ENCODE measurements around the gene WASF3.

Gene WASF3

GRCh38 chr13:26557393-26558073 lies at the start of gene WASF3:
Gene WASF3 (plus strand): TSS chr13:26557683. CDS start chr13:26642271, 84,588 bp downstream.
- Histone ChIP-seq H3K4me3 (peak within 1 kb of the TSS; percentile 46), H3K4me1 (peaks cover 8% of the 10 kb centered on the region), H3K9me3 (no peaks in the 10 kb centered on the region), H3K27me3 (ENCODE audit: low read depth) (peaks cover 7% of the 10 kb centered on the region), H3K36me3 (replicated peaks) (no peaks in the 10 kb centered on the region)
- in situ Hi-C loops (cut with MboI; ENCODE audit: low sequenced_read_pairs), result no loop called here
- DNase-seq (ENCODE audit: low spot score in 2 of 2), result peak; percentile 91 to 97

- no peak for DNase-seq (ENCODE audit: low spot score in 2 of 2)
- in situ Hi-C loops (cut with MboI; ENCODE audit: low sequenced_read_pairs), result no loop called here
- Histone ChIP-seq H3K4me3 (no peak overlapping the region), H3K27me3 (ENCODE audit: low read depth) (no peaks in the 10 kb centered on the region), H3K36me3 (replicated peaks) (no peaks in the 10 kb centered on the region), H3K9me3 (peaks cover 2% of the 10 kb centered on the region; the same call in 1 of the 2 replicates), H3K4me1 (no peaks in the 10 kb centered on the region)
These were observed 48.6 kb upstream of the WASF3 start for GRCh38 chr13:26508885-26509284.

DNA sequence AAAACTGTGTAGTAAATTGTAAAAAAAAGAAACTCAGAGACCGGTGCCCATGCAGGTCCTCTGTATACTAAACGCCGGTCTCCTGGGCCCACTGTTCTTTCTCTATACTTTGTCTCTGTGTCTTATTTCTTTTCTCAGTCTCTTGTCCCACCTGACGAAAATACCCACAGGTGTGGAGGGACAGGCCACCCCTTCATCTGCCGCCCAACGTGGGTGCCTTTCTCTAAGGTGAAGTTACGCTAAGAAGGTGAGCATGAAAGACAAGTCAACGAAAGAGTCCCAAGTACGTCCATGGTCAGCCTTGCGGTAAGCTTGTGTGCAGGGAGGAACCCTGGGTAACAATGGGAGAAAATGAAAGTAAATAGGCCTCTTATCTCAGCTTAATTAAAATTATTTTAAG lies 48.0 kb upstream of the WASF3 start:
- Histone ChIP-seq H3K4me3 (no peak overlapping the region), H3K4me1 (no peaks in the 10 kb centered on the region), H3K27me3 (ENCODE audit: low read depth) (no peaks in the 10 kb centered on the region), H3K36me3 (replicated peaks) (no peaks in the 10 kb centered on the region), H3K9me3 (peaks cover 2% of the 10 kb centered on the region; the same call in 1 of the 2 replicates)
- in situ Hi-C loops (cut with MboI; ENCODE audit: low sequenced_read_pairs), result no loop called here
- no peak for DNase-seq (ENCODE audit: low spot score in 2 of 2)

DNA sequence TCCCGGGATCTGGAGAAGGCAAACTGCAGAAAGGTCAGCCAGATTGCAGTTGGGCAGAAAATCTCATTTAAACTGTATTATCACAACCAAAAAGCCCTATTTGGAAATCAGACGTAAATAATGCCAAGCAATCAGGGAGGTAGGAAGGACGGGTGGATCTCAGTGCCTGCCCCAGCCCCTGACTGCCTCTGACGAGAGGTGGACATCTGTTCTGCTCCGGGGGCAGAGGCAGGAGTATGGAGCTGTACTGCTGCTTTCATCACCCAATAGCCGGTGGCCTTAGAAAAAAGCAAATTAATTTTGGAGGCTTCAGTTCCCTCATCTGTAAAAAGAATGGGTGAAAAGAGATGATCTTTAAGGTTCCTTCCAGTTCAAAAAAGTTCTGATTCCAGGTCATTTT lies 43.6 kb upstream of the WASF3 start:
- Histone ChIP-seq H3K36me3 (replicated peaks) (no peaks in the 10 kb centered on the region), H3K27me3 (ENCODE audit: low read depth) (0 out of 2 replicates have a peak, but pooled peaks cover 2% of the 10 kb centered on the region), H3K4me1 (no peaks in the 10 kb centered on the region), H3K4me3 (no peak overlapping the region), H3K9me3 (no peaks in the 10 kb centered on the region)
- in situ Hi-C loops (cut with MboI; ENCODE audit: low sequenced_read_pairs), result no loop called here
- DNase-seq (ENCODE audit: low spot score in 2 of 2), result no peak

- no peaks in the 10 kb centered on the region for H3K4me1 ChIP-seq
- in situ Hi-C loops (cut with MboI; ENCODE audit: low sequenced_read_pairs), result no loop called here
- no peak for DNase-seq (ENCODE audit: low spot score in 2 of 2)
- no peak overlapping the region for H3K4me3 ChIP-seq
- no peaks in the 10 kb centered on the region for H3K9me3 ChIP-seq
- H3K36me3 ChIP-seq (replicated peaks), result no peaks in the 10 kb centered on the region
- H3K27me3 ChIP-seq (ENCODE audit: low read depth), result 0 out of 2 replicates have a peak, but pooled peaks cover 2% of the 10 kb centered on the region
These were observed 41.8 kb upstream of the WASF3 start for GRCh38 chr13:26515721-26516120.

GRCh38 chr13:26517936-26518335 lies 39.5 kb upstream of the WASF3 start:
- no peak for DNase-seq (ENCODE audit: low spot score in 2 of 2)
- Histone ChIP-seq H3K4me1 (no peaks in the 10 kb centered on the region), H3K36me3 (replicated peaks) (no peaks in the 10 kb centered on the region), H3K27me3 (ENCODE audit: low read depth) (0 out of 2 replicates have a peak, but pooled peaks cover 2% of the 10 kb centered on the region), H3K9me3 (no peaks in the 10 kb centered on the region), H3K4me3 (no peak overlapping the region)
- in situ Hi-C loops (cut with MboI; ENCODE audit: low sequenced_read_pairs), result no loop called here

GRCh38 chr13:26518451-26518959 lies 39.0 kb upstream of the WASF3 start:
- no peak for DNase-seq (ENCODE audit: low spot score in 2 of 2)
- no peak overlapping the region for H3K4me3 ChIP-seq
- H3K4me1 ChIP-seq, result no peaks in the 10 kb centered on the region
- in situ Hi-C loops (cut with MboI; ENCODE audit: low sequenced_read_pairs), result no loop called here
- no peaks in the 10 kb centered on the region for H3K9me3 ChIP-seq
- 0 out of 2 replicates have a peak, but pooled peaks cover 2% of the 10 kb centered on the region for H3K27me3 ChIP-seq (ENCODE audit: low read depth)
- no peaks in the 10 kb centered on the region for H3K36me3 ChIP-seq (replicated peaks)

- Histone ChIP-seq H3K36me3 (replicated peaks) (no peaks in the 10 kb centered on the region), H3K4me1 (no peaks in the 10 kb centered on the region), H3K9me3 (no peaks in the 10 kb centered on the region), H3K27me3 (ENCODE audit: low read depth) (no peaks in the 10 kb centered on the region), H3K4me3 (no peak overlapping the region)
- DNase-seq (ENCODE audit: low spot score in 2 of 2), result no peak
- in situ Hi-C loops (cut with MboI; ENCODE audit: low sequenced_read_pairs), result no loop called here
These were observed 34.9 kb upstream of the WASF3 start for GRCh38 chr13:26522571-26522970.

GRCh38 chr13:26523007-26523406 lies 34.5 kb upstream of the WASF3 start:
- H3K4me3 ChIP-seq, result no peak overlapping the region
- no peaks in the 10 kb centered on the region for H3K9me3 ChIP-seq
- no peaks in the 10 kb centered on the region for H3K36me3 ChIP-seq (replicated peaks)
- no peaks in the 10 kb centered on the region for H3K4me1 ChIP-seq
- H3K27me3 ChIP-seq (ENCODE audit: low read depth), result no peaks in the 10 kb centered on the region
- no peak for DNase-seq (ENCODE audit: low spot score in 2 of 2)
- in situ Hi-C loops (cut with MboI; ENCODE audit: low sequenced_read_pairs), result no loop called here

- no peak for DNase-seq (ENCODE audit: low spot score in 2 of 2)
- in situ Hi-C loops (cut with MboI; ENCODE audit: low sequenced_read_pairs), result no loop called here
- Histone ChIP-seq H3K36me3 (replicated peaks) (no peaks in the 10 kb centered on the region), H3K27me3 (ENCODE audit: low read depth) (no peaks in the 10 kb centered on the region), H3K4me3 (no peak overlapping the region), H3K9me3 (no peaks in the 10 kb centered on the region), H3K4me1 (no peaks in the 10 kb centered on the region)
These were observed 32.0 kb upstream of the WASF3 start for GRCh38 chr13:26525528-26525927.

DNA sequence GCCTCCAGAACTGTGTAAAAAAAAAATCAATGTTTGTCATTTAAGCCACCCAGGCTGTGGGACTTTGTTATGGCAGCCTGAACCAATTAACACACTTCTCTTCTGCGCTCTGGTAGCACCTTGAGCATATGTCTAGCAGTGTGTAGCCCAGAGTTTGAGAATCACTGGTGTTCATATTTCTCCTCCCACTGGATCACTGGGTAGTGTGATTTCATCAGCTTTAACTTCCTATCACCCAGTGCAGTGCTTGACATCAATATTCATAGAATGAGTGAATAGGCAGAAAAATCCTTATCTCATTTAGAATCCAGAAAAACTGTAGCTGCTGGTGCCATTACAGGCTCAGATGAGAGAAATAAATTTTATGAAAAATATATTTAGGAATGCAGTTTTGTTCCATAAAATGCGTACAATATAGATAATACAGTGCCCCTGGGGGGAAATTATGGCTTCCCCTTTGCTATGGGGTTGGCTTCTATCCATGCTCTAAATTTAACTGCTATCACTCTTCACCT lies 30.7 kb upstream of the WASF3 start:
- in situ Hi-C loops (cut with MboI; ENCODE audit: low sequenced_read_pairs), result no loop called here
- Histone ChIP-seq H3K36me3 (replicated peaks) (no peaks in the 10 kb centered on the region), H3K4me1 (no peaks in the 10 kb centered on the region), H3K4me3 (no peak overlapping the region), H3K27me3 (ENCODE audit: low read depth) (no peaks in the 10 kb centered on the region), H3K9me3 (no peaks in the 10 kb centered on the region)
- DNase-seq (ENCODE audit: low spot score in 2 of 2), result no peak

- no peaks in the 10 kb centered on the region for H3K27me3 ChIP-seq (ENCODE audit: low read depth)
- no peaks in the 10 kb centered on the region for H3K4me1 ChIP-seq
- no peaks in the 10 kb centered on the region for H3K9me3 ChIP-seq
- peak in 1 of 2 experiments; percentile 45 for DNase-seq (ENCODE audit: low spot score in 2 of 2)
- H3K36me3 ChIP-seq (replicated peaks), result no peaks in the 10 kb centered on the region
- no peak overlapping the region for H3K4me3 ChIP-seq
- in situ Hi-C loops (cut with MboI; ENCODE audit: low sequenced_read_pairs), result no loop called here
These were observed 29.0 kb upstream of the WASF3 start for GRCh38 chr13:26528527-26528926.

DNA sequence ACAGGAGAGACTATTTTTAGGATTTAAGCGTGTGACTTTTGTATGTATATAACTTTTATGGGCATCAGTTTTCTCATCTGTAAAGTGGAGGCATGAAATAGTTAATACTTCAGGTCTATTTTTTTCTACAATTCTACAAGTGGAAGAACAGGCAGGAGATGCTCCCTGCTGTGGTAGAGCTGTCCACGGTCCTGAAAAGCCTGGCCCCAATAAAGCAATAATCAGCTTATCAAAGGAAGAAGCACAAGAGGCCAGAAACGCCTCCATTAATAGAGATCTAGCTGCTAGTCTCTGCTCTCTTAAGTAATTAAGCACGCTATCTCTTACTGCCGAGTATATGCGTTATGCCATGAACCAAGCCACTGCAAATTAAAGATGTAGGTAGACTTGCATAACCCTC lies 28.0 kb upstream of the WASF3 start:
- peak; percentile 35 to 80 for DNase-seq (ENCODE audit: low spot score in 2 of 2)
- H3K36me3 ChIP-seq (replicated peaks), result no peaks in the 10 kb centered on the region
- in situ Hi-C loops (cut with MboI; ENCODE audit: low sequenced_read_pairs), result no loop called here
- H3K9me3 ChIP-seq, result no peaks in the 10 kb centered on the region
- no peak overlapping the region for H3K4me3 ChIP-seq
- H3K27me3 ChIP-seq (ENCODE audit: low read depth), result no peaks in the 10 kb centered on the region
- H3K4me1 ChIP-seq, result no peaks in the 10 kb centered on the region

- Histone ChIP-seq H3K4me3 (no peak overlapping the region), H3K36me3 (replicated peaks) (no peaks in the 10 kb centered on the region), H3K4me1 (no peaks in the 10 kb centered on the region), H3K27me3 (ENCODE audit: low read depth) (no peaks in the 10 kb centered on the region), H3K9me3 (no peaks in the 10 kb centered on the region)
- DNase-seq (ENCODE audit: low spot score in 2 of 2), result no peak
- in situ Hi-C loops (cut with MboI; ENCODE audit: low sequenced_read_pairs), result no loop called here
These were observed 25.7 kb upstream of the WASF3 start for GRCh38 chr13:26531742-26532141.
